Measurements from ENCODE around the gene TMEM107.

The TMEM107 gene

DNA sequence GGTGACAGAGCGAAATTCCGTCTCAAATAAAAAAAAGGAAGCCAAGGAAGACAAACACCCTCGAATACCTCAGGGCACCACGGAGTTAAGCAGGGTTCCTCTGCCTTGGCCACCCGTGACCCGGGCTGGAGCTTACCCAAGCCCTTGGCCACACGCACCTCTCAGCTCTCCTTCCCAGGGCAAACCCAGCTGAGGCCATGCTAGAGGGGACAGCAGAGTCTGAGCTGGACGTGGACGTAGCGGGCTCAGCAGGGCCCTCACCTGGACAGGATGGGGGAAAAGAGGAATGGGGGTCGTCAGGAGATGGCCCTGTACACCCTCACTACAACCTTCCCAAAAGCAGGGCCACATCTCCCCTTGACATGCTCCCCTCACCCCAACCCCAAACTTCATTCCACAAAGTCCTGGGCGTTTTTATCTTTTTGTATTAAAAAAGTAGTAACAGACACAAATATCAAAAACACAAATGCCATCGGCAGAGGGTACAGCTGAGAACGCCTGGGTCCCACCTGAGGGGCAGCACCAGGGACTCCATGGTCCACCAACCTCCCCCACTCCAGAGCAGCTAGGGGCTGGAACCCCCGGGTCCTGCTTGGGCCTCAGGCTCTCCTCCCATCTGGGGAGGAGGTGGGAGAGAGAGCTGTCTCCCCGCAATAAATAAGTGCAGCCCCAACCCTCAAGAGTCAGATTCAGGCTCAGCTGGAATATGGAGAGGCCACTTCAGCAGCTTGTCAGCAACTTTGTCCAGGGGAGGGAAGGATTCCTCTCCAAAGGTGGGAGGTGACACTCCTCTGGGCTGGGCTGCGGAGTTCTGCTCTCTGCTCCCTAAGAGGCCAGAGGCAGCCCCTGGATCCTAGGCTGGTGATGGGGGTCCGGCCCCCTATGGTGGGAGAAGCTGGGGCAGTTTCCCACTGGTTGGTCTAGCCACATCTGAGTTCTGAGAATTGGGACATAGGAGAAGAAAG is 35.8 kb downstream of the TMEM107 start:
- Histone ChIP-seq H3K4me3 (ENCODE audit: low read depth in 1 of 2, low read length in 1 of 2) (no peak overlapping the region), H3K27me3 (peaks cover 30% of the 10 kb centered on the region), H3K27ac (peak overlapping the region; percentile 20), H3K9me3 (no peaks in the 10 kb centered on the region), H3K4me1 (ENCODE audit: control insufficient read depth in 1 of 2, insufficient read depth in 1 of 2, low read depth in 1 of 2, low read length in 1 of 2) (peaks cover 25 to 29% of the 10 kb centered on the region in 2 experiments), H3K36me3 (no peaks in the 10 kb centered on the region)
- TF ChIP-seq, protein P1, sequence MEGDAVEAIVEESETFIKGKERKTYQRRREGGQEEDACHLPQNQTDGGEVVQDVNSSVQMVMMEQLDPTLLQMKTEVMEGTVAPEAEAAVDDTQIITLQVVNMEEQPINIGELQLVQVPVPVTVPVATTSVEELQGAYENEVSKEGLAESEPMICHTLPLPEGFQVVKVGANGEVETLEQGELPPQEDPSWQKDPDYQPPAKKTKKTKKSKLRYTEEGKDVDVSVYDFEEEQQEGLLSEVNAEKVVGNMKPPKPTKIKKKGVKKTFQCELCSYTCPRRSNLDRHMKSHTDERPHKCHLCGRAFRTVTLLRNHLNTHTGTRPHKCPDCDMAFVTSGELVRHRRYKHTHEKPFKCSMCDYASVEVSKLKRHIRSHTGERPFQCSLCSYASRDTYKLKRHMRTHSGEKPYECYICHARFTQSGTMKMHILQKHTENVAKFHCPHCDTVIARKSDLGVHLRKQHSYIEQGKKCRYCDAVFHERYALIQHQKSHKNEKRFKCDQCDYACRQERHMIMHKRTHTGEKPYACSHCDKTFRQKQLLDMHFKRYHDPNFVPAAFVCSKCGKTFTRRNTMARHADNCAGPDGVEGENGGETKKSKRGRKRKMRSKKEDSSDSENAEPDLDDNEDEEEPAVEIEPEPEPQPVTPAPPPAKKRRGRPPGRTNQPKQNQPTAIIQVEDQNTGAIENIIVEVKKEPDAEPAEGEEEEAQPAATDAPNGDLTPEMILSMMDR (IDR thresholded peaks at IDR 0.05), result no peak

DNA sequence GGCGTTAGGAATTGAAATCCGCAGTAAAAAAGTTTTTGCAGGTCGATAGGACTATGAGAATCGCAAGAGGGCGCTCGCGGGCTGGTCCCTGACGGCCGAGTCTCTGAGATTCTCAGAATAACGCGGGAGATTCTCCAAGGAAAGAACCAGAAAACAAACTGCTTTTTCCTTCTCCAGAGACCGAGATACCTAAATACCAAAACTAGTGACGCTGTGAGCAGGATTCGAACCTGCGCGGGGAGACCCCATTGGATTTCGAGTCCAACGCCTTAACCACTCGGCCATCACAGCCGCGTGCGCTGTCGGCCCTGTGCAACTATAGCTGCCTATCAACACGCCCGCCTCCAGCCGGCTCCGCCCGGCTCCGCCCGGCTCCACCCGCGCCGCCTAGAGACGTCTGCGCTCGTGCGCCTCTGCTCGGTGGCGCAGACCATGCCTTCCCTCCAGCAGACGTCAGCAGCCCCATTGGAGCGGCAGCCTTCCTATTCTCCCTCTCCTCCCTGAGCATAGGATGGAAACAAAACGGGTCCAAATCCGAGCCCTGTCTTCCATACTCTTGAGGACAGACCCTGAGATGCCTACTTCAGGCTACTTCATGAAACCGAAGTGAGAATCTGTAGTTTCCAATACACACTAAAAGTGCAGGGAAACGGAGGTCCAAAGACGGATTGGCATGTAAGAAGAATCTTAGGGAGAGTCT is 37.4 kb downstream of the TMEM107 start:
- Histone ChIP-seq H3K36me3 (no peaks in the 10 kb centered on the region), H3K27me3 (peaks cover 39% of the 10 kb centered on the region), H3K4me1 (ENCODE audit: control insufficient read depth in 1 of 2, insufficient read depth in 1 of 2, low read depth in 1 of 2, low read length in 1 of 2) (peaks cover 25 to 29% of the 10 kb centered on the region in 2 experiments), H3K4me3 (ENCODE audit: low read depth in 1 of 2, low read length in 1 of 2) (peak overlapping the region; percentile 38 to 63), H3K9me3 (no peaks in the 10 kb centered on the region), H3K27ac (peak overlapping the region; percentile 53)
- TF ChIP-seq, protein P1 (IDR thresholded peaks at IDR 0.05), result peak; percentile 86

GRCh38 chr17:8138374-8138671 is 37.9 kb downstream of the TMEM107 start:
- H3K4me3 ChIP-seq (ENCODE audit: low read depth in 1 of 2, low read length in 1 of 2), result peak overlapping the region; percentile 38 to 63
- H3K27me3 ChIP-seq, result peaks cover 40% of the 10 kb centered on the region
- H3K4me1 ChIP-seq (ENCODE audit: control insufficient read depth in 1 of 2, insufficient read depth in 1 of 2, low read depth in 1 of 2, low read length in 1 of 2), result peaks cover 25 to 29% of the 10 kb centered on the region in 2 experiments
- H3K36me3 ChIP-seq, result no peaks in the 10 kb centered on the region
- peak overlapping the region; percentile 53 for H3K27ac ChIP-seq
- no peaks in the 10 kb centered on the region for H3K9me3 ChIP-seq
- TF ChIP-seq, protein P1 (IDR thresholded peaks at IDR 0.05), result no peak

DNA sequence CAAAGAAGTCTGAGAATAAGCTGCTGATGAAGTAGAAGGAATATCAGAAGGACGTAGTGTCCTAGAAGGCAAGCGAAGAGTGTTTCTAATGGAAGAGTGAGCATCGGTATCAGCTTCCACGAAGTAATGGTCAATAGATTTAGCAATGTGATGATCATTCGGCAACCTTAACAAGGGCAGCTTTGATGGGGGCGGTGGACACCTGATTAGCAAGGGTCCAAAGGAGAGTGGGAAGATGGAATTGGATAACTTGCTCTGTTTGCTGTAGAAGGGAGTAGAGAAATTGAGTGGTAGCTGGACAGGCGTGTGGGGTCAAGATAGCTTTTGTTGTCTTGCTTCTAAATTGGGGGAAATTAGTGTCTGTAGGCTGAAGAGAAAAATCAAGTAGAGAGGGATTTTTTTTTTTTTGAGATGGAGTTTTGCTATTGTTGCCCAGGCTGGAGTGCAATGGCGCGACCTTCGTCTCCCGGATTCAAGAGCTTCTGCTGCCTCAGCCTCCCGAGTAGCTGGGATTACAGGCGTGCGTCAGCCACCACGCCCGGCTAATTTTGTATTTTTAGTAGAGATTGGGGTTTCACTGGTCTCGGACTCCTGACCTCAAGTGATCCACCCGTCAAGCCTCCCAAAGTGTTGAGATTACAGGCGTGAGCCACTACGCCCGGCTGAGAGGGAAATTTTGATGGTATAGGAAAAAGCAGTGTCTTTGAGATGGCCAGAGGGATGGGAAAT is 38.4 kb downstream of the TMEM107 start:
- Histone ChIP-seq H3K27ac (no peak overlapping the region), H3K36me3 (no peaks in the 10 kb centered on the region), H3K4me3 (ENCODE audit: low read depth in 1 of 2, low read length in 1 of 2) (peak overlapping the region in 1 of 2 experiments; percentile 38), H3K9me3 (no peaks in the 10 kb centered on the region), H3K4me1 (ENCODE audit: control insufficient read depth in 1 of 2, insufficient read depth in 1 of 2, low read depth in 1 of 2, low read length in 1 of 2) (peaks cover 25 to 29% of the 10 kb centered on the region in 2 experiments), H3K27me3 (peaks cover 43% of the 10 kb centered on the region)
- TF ChIP-seq, protein P1 (IDR thresholded peaks at IDR 0.05), result no peak

GRCh38 chr17:8133941-8134340 is 42.2 kb downstream of the TMEM107 start:
- TF ChIP-seq, protein P1 (IDR thresholded peaks at IDR 0.05), result no peak
- peaks cover 14 to 16% of the 10 kb centered on the region in 2 experiments for H3K4me1 ChIP-seq (ENCODE audit: control insufficient read depth in 1 of 2, insufficient read depth in 1 of 2, low read depth in 1 of 2, low read length in 1 of 2)
- H3K9me3 ChIP-seq, result no peaks in the 10 kb centered on the region
- peaks cover 76% of the 10 kb centered on the region for H3K27me3 ChIP-seq
- no peak overlapping the region for H3K27ac ChIP-seq
- H3K36me3 ChIP-seq, result no peaks in the 10 kb centered on the region
- H3K4me3 ChIP-seq (ENCODE audit: low read depth in 1 of 2, low read length in 1 of 2), result no peak overlapping the region
